Neutrophil (primary cell): ENCODE measurements around the gene GPR31.
"Not testable (repeated sequence)": the region's sequence is repeated elsewhere in the genome, so short reads cannot be mapped to it uniquely, and the experiment has no call there.

Experiments
- H3K27ac ChIP-seq: fragments of 200-600 bp; sonication (generic); 2 replicates; pipeline ENCODE4 v1.5.1; 2016; ENCODE audit warnings: mild to moderate bottlenecking, moderate library complexity
- H3K27me3 ChIP-seq: fragments of 200-600 bp; sonication (generic); 2 replicates; pipeline ENCODE4 v1.6.0; 2016; ENCODE audit warnings: mild to moderate bottlenecking
- H3K36me3 ChIP-seq: fragments of 200-600 bp; sonication (generic); 2 replicates; pipeline ENCODE4 v1.5.1; 2017
- H3K4me1 ChIP-seq, 2 experiments: fragments of 200-600 bp in 1 of 2; sonication (generic) in 1 of 2; 1 replicate in 1 of 2; 2 replicates in 1 of 2; pipeline versions ENCODE4 v1.5.1 to v1.6.1; 2013 to 2016; ENCODE audit warnings: low read depth in 1 of 2, low read length in 1 of 2, mild to moderate bottlenecking in 1 of 2, moderate library complexity in 1 of 2; ENCODE audit not compliant: control insufficient read depth in 1 of 2, insufficient read depth in 1 of 2
- H3K4me3 ChIP-seq, 2 experiments: fragments of 200-600 bp in 1 of 2; sonication (generic) in 1 of 2; 1 replicate in 1 of 2; 2 replicates in 1 of 2; pipeline ENCODE4 v1.5.1; 2013 to 2016; ENCODE audit warnings: low read depth in 1 of 2, low read length in 1 of 2, mild to moderate bottlenecking in 1 of 2, moderate library complexity in 1 of 2
- H3K9me3 ChIP-seq: fragments of 200-600 bp; sonication (generic); 2 replicates; pipeline ENCODE4 v1.5.1; 2016
- TF ChIP-seq, protein P1 (sequence below): fragments of 200-600 bp; sonication (generic); IDR thresholded peaks from 2 replicates; pipeline ENCODE4 v1.5.1; 2016; ENCODE audit warnings: antibody characterized with exemption

GPR31 gene, protein sequence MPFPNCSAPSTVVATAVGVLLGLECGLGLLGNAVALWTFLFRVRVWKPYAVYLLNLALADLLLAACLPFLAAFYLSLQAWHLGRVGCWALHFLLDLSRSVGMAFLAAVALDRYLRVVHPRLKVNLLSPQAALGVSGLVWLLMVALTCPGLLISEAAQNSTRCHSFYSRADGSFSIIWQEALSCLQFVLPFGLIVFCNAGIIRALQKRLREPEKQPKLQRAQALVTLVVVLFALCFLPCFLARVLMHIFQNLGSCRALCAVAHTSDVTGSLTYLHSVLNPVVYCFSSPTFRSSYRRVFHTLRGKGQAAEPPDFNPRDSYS

DNA sequence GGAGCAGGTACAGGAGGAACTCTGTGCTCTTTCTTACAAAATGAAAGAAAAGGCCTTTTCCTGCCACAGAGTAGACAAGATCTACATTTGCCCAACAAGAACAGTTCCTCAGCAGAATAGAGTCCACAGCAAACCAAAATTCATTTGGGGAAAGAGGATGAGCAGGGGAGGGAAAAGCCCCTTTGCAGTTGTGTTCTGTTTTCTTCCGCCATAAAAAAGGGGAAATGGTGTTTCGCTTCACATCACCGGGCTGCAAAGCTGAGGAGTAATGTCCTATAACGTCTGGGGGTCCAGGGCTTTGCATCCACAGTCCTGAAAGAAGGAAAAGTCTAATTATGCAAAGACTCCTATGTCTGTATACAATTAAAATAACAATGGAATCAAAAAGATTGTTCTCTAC is at the start of gene GPR31:
GPR31 (minus strand) TSS at position 118 of the 400 bp plus-strand sequence. CDS start 149 bp downstream, outside the sequence.
- Histone ChIP-seq H3K27ac (no peak within 1 kb of the TSS), H3K36me3 (no peaks in the 10 kb centered on the region), H3K4me3 (no peak within 1 kb of the TSS), H3K27me3 (no peaks in the 10 kb centered on the region), H3K4me1 (no peaks in the 10 kb centered on the region), H3K9me3 (no peaks in the 10 kb centered on the region)
- TF ChIP-seq, protein P1, sequence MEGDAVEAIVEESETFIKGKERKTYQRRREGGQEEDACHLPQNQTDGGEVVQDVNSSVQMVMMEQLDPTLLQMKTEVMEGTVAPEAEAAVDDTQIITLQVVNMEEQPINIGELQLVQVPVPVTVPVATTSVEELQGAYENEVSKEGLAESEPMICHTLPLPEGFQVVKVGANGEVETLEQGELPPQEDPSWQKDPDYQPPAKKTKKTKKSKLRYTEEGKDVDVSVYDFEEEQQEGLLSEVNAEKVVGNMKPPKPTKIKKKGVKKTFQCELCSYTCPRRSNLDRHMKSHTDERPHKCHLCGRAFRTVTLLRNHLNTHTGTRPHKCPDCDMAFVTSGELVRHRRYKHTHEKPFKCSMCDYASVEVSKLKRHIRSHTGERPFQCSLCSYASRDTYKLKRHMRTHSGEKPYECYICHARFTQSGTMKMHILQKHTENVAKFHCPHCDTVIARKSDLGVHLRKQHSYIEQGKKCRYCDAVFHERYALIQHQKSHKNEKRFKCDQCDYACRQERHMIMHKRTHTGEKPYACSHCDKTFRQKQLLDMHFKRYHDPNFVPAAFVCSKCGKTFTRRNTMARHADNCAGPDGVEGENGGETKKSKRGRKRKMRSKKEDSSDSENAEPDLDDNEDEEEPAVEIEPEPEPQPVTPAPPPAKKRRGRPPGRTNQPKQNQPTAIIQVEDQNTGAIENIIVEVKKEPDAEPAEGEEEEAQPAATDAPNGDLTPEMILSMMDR, result no peak

GRCh38 chr6:167207527-167207926 is 49.7 kb upstream of the GPR31 start:
- Histone ChIP-seq H3K36me3 (no peaks in the 10 kb centered on the region), H3K27me3 (no peaks in the 10 kb centered on the region), H3K4me1 (no peaks in the 10 kb centered on the region), H3K9me3 (no peaks in the 10 kb centered on the region), H3K27ac (no peak overlapping the region), H3K4me3 (no peak overlapping the region)
- TF ChIP-seq, protein P1, result no peak

- not testable (repeated sequence) for H3K4me1 ChIP-seq, H3K27me3 ChIP-seq, H3K27ac ChIP-seq, H3K36me3 ChIP-seq, H3K4me3 ChIP-seq, H3K9me3 ChIP-seq
Observed at GRCh38 chr6:167205316-167205715, 47.5 kb upstream of the GPR31 start.

DNA sequence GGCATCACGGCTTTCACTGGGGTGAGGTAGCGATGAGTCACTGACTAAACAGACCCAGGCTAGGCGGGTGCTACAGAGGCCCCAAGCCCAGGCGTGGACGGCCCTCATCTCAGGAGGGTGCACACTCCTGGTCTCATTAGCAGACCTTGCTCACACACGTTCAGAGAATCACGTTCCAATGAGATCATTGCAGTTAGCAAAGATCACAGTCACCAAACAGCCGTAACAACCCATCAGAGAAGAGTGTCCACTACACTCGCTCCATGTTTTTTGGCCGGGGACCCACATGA is 46.2 kb upstream of the GPR31 start:
- not testable (repeated sequence) for H3K27me3 ChIP-seq, H3K4me3 ChIP-seq, H3K4me1 ChIP-seq, H3K36me3 ChIP-seq, H3K27ac ChIP-seq, H3K9me3 ChIP-seq

DNA sequence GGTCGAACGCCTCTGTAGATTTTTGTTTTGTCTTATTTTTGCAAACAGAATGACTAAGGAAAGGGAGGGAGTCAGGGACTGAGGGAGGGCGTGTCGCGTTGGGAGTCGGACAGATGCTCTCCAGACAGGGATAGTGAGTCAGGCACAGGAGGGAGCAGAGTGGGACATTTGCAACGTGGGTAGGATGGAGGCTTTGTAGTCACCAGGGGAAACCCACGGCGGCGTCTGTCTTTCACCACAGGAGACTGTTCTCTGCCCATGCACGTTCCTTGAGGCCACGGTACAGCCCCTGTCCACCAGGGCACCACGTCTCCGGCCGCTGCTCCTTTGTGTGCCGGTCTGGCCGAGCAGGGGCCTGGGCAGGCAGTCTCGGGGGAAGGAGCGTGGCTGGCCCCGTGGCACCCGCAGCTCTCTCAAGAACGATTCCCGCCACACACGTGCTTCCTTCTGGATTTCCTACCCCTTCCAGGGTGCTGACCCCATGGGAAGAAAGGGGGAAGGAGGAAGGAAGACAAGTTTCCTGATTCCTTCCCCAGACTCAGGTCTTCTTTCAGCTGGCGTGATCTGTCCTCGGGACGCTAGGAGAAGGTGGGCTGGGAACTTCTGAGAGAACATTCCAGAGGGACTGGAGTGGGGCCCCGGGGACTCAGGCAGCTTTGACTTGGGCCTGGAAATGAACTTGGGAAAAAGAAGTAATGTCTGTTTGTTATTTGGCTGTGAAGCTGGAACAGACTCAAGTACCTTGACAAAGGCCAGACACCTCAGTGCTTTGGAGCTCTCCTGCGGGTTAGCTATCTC is 45.7 kb upstream of the GPR31 start:
- not testable (repeated sequence) for H3K9me3 ChIP-seq, H3K4me3 ChIP-seq, H3K36me3 ChIP-seq, H3K4me1 ChIP-seq, H3K27ac ChIP-seq
- peaks cover 11% of the 10 kb centered on the region for H3K27me3 ChIP-seq

- not testable (repeated sequence) for H3K27ac ChIP-seq, H3K36me3 ChIP-seq, H3K9me3 ChIP-seq, H3K4me3 ChIP-seq, H3K4me1 ChIP-seq
- H3K27me3 ChIP-seq, result peaks cover 11% of the 10 kb centered on the region
Observed at GRCh38 chr6:167202613-167203012, 44.8 kb upstream of the GPR31 start.

GRCh38 chr6:167200806-167201205 is 43.0 kb upstream of the GPR31 start:
- H3K27ac ChIP-seq, result no peak overlapping the region
- no peaks in the 10 kb centered on the region for H3K36me3 ChIP-seq
- peaks cover 11% of the 10 kb centered on the region for H3K27me3 ChIP-seq
- TF ChIP-seq, protein P1, result no peak
- no peaks in the 10 kb centered on the region for H3K9me3 ChIP-seq
- no peaks in the 10 kb centered on the region for H3K4me1 ChIP-seq
- no peak overlapping the region for H3K4me3 ChIP-seq

GRCh38 chr6:167195941-167196610 is 38.3 kb upstream of the GPR31 start:
- not testable (repeated sequence) for H3K36me3 ChIP-seq, H3K27ac ChIP-seq, H3K4me3 ChIP-seq, H3K4me1 ChIP-seq, H3K9me3 ChIP-seq
- H3K27me3 ChIP-seq, result peaks cover 11% of the 10 kb centered on the region

GRCh38 chr6:167193515-167194125 is 35.8 kb upstream of the GPR31 start:
- H3K27ac ChIP-seq, H3K36me3 ChIP-seq, H3K27me3 ChIP-seq, H3K4me3 ChIP-seq, H3K4me1 ChIP-seq, H3K9me3 ChIP-seq: not testable (repeated sequence)

GRCh38 chr6:167191043-167191583 is 33.3 kb upstream of the GPR31 start:
- not testable (repeated sequence) for H3K4me1 ChIP-seq, H3K27ac ChIP-seq

More at GRCh38 chr6:167191043-167191583, 33.3 kb upstream of the GPR31 start:
- H3K9me3 ChIP-seq, H3K36me3 ChIP-seq, H3K27me3 ChIP-seq, H3K4me3 ChIP-seq: not testable (repeated sequence)
